GM23338 (cell line): ENCODE measurements around the gene MOB2. TPM values are rescaled to one million over a fixed set of nuclear protein-coding genes. Genes with fewer than 3 reads are reported as not detected.

Experiments used
- ATAC-seq: fragments of 200-7000 bp; cut with Tn5 transposase; 3 replicates; pipeline ENCODE4 v1.9.1; 2020
- DNase-seq: peaks from one replicate; pipeline ENCODE4 v3.0.0-alpha.2; 2015; ENCODE audit warnings: low spot score
- H2AFZ ChIP-seq: fragments of 200-600 bp; sonication (generic); 2 replicates; pipeline ENCODE4 v1.8.0; 2016; ENCODE audit warnings: antibody characterized with exemption, mild to moderate bottlenecking, moderate library complexity
- H3F3A ChIP-seq: fragments of 200-600 bp; sonication (generic); replicated peaks from 2 replicates; pipeline ENCODE4 v1.8.0; 2017; ENCODE audit warnings: antibody characterized with exemption, mixed run types, low read depth
- H3K27ac ChIP-seq: fragments of 200-600 bp; sonication (generic); 2 replicates; pipeline ENCODE4 v1.6.1; 2016; ENCODE audit warnings: low read depth
- H3K27me3 ChIP-seq: fragments of 200-600 bp; sonication (generic); 2 replicates; pipeline ENCODE4 v1.8.0; 2016; ENCODE audit warnings: mild to moderate bottlenecking, mixed run types, moderate library complexity; ENCODE audit not compliant: insufficient read depth
- H3K36me3 ChIP-seq: fragments of 200-600 bp; sonication (generic); 2 replicates; pipeline ENCODE4 v1.8.0; 2016; ENCODE audit warnings: mild to moderate bottlenecking; ENCODE audit not compliant: insufficient read depth
- H3K4me1 ChIP-seq: fragments of 200-600 bp; sonication (generic); 2 replicates; pipeline ENCODE4 v1.8.0; 2016; ENCODE audit warnings: mild to moderate bottlenecking, moderate library complexity; ENCODE audit not compliant: insufficient read depth
- H3K4me2 ChIP-seq: fragments of 200-600 bp; sonication (generic); 2 replicates; pipeline ENCODE4 v1.7.1; 2017; ENCODE audit warnings: mixed run types
- H3K4me3 ChIP-seq: fragments of 200-600 bp; sonication (generic); 2 replicates; pipeline ENCODE4 v1.6.1; 2016; ENCODE audit warnings: mixed run types
- H3K79me2 ChIP-seq: fragments of 200-600 bp; sonication (generic); replicated peaks from 2 replicates; pipeline ENCODE4 v1.8.0; 2017; ENCODE audit warnings: mild to moderate bottlenecking; ENCODE audit not compliant: insufficient read depth
- H3K9me2 ChIP-seq: fragments of 200-600 bp; sonication (generic); 2 replicates; pipeline ENCODE4 v1.8.0; 2017; ENCODE audit not compliant: insufficient read depth
- H4K20me1 ChIP-seq: fragments of 200-600 bp; sonication (generic); replicated peaks from 2 replicates; pipeline ENCODE4 v1.8.0; 2017; ENCODE audit warnings: mild to moderate bottlenecking; ENCODE audit not compliant: insufficient read depth
- H3K27ac Mint-ChIP-seq: 2 replicates; pipeline ENCODE4 v1.8.0; 2020; ENCODE audit warnings: inconsistent platforms, mild to moderate bottlenecking, moderate library complexity, mixed read lengths
- H3K27me3 Mint-ChIP-seq: 3 replicates; pipeline ENCODE4 v1.8.0; 2022; ENCODE audit warnings: low read depth, mild to moderate bottlenecking, moderate library complexity, mixed read lengths, inconsistent platforms; ENCODE audit not compliant: insufficient read depth, poor library complexity
- H3K36me3 Mint-ChIP-seq: 3 replicates; pipeline ENCODE4 v1.8.0; 2021; ENCODE audit warnings: low read depth, mild to moderate bottlenecking, inconsistent platforms, moderate library complexity, mixed read lengths
- H3K4me1 Mint-ChIP-seq: 3 replicates; pipeline ENCODE4 v1.8.0; 2020; ENCODE audit warnings: mild to moderate bottlenecking, inconsistent platforms, mixed read lengths
- H3K4me3 Mint-ChIP-seq: 3 replicates; pipeline ENCODE4 v1.8.0; 2021; ENCODE audit warnings: moderate library complexity, mild to moderate bottlenecking, inconsistent platforms, mixed read lengths
- H3K9me3 Mint-ChIP-seq: 3 replicates; pipeline ENCODE4 v1.8.0; 2020; ENCODE audit warnings: moderate library complexity, mild to moderate bottlenecking, inconsistent platforms, mixed read lengths
- EZH2 ChIP-seq: fragments of 200-600 bp; sonication (generic); IDR thresholded peaks from one replicate; pipeline ENCODE4 v1.8.0; 2017; ENCODE audit warnings: antibody characterized with exemption, mild to moderate bottlenecking, low read depth; ENCODE audit not compliant: unreplicated experiment
- JUNB ChIP-seq: IDR thresholded peaks from one replicate; pipeline ENCODE4 v1.6.1; 2016; ENCODE audit warnings: antibody characterized with exemption; ENCODE audit not compliant: unreplicated experiment
- NANOG ChIP-seq: IDR thresholded peaks from 2 replicates; pipeline ENCODE4 v1.6.1; 2016; ENCODE audit warnings: antibody characterized with exemption, borderline replicate concordance
- POLR2AphosphoS5 ChIP-seq: IDR thresholded peaks from 2 replicates; pipeline ENCODE4 v1.6.1; 2016; ENCODE audit warnings: antibody characterized with exemption, low read depth
- polyA plus RNA-seq: library from polyadenylated mRNA; unstranded; fragments of >200 nt; fragmentation: Nextera tagmentation; extraction: Ambion mirVana; gene quantifications from 2 replicates; pipeline ENCODE4 v1.2.1, GENCODE V29; 2016
- total RNA-seq: library from RNA; depleted of rRNA; stranded (reverse); fragments of >200 nt; shearing (Covaris generic); gene quantifications from 2 replicates; pipeline ENCODE4 v1.2.3, GENCODE V29; 2014
- TF ChIP-seq, protein P1 (sequence below): fragments of 250-450 bp; sonication (Bioruptor Pico); IDR thresholded peaks from 2 replicates; pipeline ENCODE4 v1.5.0; 2020; ENCODE audit warnings: mild to moderate bottlenecking, moderate library complexity
- TF ChIP-seq, protein P2 (sequence below): IDR thresholded peaks from one replicate; pipeline ENCODE4 v1.6.1; 2018; ENCODE audit warnings: antibody characterized with exemption; ENCODE audit not compliant: unreplicated experiment
- TF ChIP-seq, protein P3 (sequence below): IDR thresholded peaks from 2 replicates; pipeline ENCODE4 v1.6.1; 2016; ENCODE audit warnings: antibody characterized with exemption

MOB2 gene
- total and polyA plus RNA-seq, 2 experiments from 2014 or later = 10.1 to 19.7 TPM

- no peak for DNase-seq
- H3K9me2 ChIP-seq = no peaks in the 10 kb centered on the region
- H2AFZ ChIP-seq = no peak overlapping the region
- no peaks in the 10 kb centered on the region; the same call in 2 of the 3 replicates for H3K9me3 Mint-ChIP-seq
- no peak overlapping the region for H3K4me3 ChIP-seq
- peaks cover 19% of the 10 kb centered on the region for H3K4me1 Mint-ChIP-seq
- H3K4me2 ChIP-seq = no peak overlapping the region
- no peak overlapping the region for H3K27ac ChIP-seq
- H3K36me3 ChIP-seq = no peaks in the 10 kb centered on the region
- no peak overlapping the region for H3K27ac Mint-ChIP-seq
- H3K4me1 ChIP-seq = no peaks in the 10 kb centered on the region
- no peak overlapping the region for H3K4me3 Mint-ChIP-seq
- peaks cover 8% of the 10 kb centered on the region; the same call in 1 of the 2 replicates for H4K20me1 ChIP-seq
- H3K36me3 Mint-ChIP-seq = no peaks in the 10 kb centered on the region
- no peak for ATAC-seq
- peaks cover 15% of the 10 kb centered on the region for H3K27me3 Mint-ChIP-seq
- no peaks in the 10 kb centered on the region for H3K27me3 ChIP-seq
- TF ChIP-seq EZH2 (no peak), POLR2AphosphoS5 (no peak), JUNB (no peak), NANOG (no peak)
- TF ChIP-seq, protein P1, sequence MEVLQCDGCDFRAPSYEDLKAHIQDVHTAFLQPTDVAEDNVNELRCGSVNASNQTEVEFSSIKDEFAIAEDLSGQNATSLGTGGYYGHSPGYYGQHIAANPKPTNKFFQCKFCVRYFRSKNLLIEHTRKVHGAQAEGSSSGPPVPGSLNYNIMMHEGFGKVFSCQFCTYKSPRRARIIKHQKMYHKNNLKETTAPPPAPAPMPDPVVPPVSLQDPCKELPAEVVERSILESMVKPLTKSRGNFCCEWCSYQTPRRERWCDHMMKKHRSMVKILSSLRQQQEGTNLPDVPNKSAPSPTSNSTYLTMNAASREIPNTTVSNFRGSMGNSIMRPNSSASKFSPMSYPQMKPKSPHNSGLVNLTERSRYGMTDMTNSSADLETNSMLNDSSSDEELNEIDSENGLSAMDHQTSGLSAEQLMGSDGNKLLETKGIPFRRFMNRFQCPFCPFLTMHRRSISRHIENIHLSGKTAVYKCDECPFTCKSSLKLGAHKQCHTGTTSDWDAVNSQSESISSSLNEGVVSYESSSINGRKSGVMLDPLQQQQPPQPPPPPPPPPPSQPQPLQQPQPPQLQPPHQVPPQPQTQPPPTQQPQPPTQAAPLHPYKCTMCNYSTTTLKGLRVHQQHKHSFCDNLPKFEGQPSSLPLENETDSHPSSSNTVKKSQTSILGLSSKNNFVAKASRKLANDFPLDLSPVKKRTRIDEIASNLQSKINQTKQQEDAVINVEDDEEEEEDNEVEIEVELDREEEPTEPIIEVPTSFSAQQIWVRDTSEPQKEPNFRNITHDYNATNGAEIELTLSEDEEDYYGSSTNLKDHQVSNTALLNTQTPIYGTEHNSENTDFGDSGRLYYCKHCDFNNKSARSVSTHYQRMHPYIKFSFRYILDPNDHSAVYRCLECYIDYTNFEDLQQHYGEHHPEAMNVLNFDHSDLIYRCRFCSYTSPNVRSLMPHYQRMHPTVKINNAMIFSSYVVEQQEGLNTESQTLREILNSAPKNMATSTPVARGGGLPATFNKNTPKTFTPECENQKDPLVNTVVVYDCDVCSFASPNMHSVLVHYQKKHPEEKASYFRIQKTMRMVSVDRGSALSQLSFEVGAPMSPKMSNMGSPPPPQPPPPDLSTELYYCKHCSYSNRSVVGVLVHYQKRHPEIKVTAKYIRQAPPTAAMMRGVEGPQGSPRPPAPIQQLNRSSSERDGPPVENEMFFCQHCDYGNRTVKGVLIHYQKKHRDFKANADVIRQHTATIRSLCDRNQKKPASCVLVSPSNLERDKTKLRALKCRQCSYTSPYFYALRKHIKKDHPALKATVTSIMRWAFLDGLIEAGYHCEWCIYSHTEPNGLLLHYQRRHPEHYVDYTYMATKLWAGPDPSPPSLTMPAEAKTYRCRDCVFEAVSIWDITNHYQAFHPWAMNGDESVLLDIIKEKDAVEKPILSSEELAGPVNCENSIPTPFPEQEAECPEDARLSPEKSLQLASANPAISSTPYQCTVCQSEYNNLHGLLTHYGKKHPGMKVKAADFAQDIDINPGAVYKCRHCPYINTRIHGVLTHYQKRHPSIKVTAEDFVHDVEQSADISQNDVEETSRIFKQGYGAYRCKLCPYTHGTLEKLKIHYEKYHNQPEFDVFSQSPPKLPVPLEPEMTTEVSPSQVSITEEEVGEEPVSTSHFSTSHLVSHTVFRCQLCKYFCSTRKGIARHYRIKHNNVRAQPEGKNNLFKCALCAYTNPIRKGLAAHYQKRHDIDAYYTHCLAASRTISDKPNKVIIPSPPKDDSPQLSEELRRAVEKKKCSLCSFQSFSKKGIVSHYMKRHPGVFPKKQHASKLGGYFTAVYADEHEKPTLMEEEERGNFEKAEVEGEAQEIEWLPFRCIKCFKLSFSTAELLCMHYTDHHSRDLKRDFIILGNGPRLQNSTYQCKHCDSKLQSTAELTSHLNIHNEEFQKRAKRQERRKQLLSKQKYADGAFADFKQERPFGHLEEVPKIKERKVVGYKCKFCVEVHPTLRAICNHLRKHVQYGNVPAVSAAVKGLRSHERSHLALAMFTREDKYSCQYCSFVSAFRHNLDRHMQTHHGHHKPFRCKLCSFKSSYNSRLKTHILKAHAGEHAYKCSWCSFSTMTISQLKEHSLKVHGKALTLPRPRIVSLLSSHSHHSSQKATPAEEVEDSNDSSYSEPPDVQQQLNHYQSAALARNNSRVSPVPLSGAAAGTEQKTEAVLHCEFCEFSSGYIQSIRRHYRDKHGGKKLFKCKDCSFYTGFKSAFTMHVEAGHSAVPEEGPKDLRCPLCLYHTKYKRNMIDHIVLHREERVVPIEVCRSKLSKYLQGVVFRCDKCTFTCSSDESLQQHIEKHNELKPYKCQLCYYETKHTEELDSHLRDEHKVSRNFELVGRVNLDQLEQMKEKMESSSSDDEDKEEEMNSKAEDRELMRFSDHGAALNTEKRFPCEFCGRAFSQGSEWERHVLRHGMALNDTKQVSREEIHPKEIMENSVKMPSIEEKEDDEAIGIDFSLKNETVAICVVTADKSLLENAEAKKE (CRISPR knock-in tag) = no peak
- TF ChIP-seq, protein P2, sequence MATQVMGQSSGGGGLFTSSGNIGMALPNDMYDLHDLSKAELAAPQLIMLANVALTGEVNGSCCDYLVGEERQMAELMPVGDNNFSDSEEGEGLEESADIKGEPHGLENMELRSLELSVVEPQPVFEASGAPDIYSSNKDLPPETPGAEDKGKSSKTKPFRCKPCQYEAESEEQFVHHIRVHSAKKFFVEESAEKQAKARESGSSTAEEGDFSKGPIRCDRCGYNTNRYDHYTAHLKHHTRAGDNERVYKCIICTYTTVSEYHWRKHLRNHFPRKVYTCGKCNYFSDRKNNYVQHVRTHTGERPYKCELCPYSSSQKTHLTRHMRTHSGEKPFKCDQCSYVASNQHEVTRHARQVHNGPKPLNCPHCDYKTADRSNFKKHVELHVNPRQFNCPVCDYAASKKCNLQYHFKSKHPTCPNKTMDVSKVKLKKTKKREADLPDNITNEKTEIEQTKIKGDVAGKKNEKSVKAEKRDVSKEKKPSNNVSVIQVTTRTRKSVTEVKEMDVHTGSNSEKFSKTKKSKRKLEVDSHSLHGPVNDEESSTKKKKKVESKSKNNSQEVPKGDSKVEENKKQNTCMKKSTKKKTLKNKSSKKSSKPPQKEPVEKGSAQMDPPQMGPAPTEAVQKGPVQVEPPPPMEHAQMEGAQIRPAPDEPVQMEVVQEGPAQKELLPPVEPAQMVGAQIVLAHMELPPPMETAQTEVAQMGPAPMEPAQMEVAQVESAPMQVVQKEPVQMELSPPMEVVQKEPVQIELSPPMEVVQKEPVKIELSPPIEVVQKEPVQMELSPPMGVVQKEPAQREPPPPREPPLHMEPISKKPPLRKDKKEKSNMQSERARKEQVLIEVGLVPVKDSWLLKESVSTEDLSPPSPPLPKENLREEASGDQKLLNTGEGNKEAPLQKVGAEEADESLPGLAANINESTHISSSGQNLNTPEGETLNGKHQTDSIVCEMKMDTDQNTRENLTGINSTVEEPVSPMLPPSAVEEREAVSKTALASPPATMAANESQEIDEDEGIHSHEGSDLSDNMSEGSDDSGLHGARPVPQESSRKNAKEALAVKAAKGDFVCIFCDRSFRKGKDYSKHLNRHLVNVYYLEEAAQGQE = peak; percentile 46
- TF ChIP-seq, protein P3, sequence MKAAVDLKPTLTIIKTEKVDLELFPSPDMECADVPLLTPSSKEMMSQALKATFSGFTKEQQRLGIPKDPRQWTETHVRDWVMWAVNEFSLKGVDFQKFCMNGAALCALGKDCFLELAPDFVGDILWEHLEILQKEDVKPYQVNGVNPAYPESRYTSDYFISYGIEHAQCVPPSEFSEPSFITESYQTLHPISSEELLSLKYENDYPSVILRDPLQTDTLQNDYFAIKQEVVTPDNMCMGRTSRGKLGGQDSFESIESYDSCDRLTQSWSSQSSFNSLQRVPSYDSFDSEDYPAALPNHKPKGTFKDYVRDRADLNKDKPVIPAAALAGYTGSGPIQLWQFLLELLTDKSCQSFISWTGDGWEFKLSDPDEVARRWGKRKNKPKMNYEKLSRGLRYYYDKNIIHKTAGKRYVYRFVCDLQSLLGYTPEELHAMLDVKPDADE = no peak
- H3F3A ChIP-seq = no peaks in the 10 kb centered on the region
- H3K79me2 ChIP-seq = peaks cover 34% of the 10 kb centered on the region
Measured at GRCh38 chr11:1519028-1520010, 32.7 kb upstream of the MOB2 start.
